PC-3 (cell line): Measurements from ENCODE around the gene MSH4.

Experiments
- CTCF ChIP-seq: fragments of 300-600 bp; sonication (generic); conservative IDR thresholded peaks from 2 replicates; pipeline ENCODE4 v1.5.1; 2017; ENCODE audit warnings: antibody characterized with exemption, low read depth, mild to moderate bottlenecking, low read length
- EZH2phosphoT487 ChIP-seq: fragments of 300-600 bp; sonication (generic); IDR thresholded peaks from 2 replicates; pipeline ENCODE4 v1.6.1; 2018; ENCODE audit warnings: mild to moderate bottlenecking, antibody characterized with exemption, low read length, borderline replicate concordance

GRCh38 chr1:75841421-75841820 lies 44.7 kb downstream of the MSH4 start:
- TF ChIP-seq CTCF (no peak), EZH2phosphoT487 (no peak)
